NCI-H526 treated with DMSO at 0.1 percent for 48 hours (cell line): ENCODE measurements around the gene DLX2.
"Not testable (repeated sequence)": the region's sequence is repeated elsewhere in the genome, so short reads cannot be mapped to it uniquely, and the experiment has no call there.

Experiments
- DNase-seq: peaks from one replicate; lab custom pipeline; 2025; lab: John Stamatoyannopoulos, UW

The DLX2 gene

DNA sequence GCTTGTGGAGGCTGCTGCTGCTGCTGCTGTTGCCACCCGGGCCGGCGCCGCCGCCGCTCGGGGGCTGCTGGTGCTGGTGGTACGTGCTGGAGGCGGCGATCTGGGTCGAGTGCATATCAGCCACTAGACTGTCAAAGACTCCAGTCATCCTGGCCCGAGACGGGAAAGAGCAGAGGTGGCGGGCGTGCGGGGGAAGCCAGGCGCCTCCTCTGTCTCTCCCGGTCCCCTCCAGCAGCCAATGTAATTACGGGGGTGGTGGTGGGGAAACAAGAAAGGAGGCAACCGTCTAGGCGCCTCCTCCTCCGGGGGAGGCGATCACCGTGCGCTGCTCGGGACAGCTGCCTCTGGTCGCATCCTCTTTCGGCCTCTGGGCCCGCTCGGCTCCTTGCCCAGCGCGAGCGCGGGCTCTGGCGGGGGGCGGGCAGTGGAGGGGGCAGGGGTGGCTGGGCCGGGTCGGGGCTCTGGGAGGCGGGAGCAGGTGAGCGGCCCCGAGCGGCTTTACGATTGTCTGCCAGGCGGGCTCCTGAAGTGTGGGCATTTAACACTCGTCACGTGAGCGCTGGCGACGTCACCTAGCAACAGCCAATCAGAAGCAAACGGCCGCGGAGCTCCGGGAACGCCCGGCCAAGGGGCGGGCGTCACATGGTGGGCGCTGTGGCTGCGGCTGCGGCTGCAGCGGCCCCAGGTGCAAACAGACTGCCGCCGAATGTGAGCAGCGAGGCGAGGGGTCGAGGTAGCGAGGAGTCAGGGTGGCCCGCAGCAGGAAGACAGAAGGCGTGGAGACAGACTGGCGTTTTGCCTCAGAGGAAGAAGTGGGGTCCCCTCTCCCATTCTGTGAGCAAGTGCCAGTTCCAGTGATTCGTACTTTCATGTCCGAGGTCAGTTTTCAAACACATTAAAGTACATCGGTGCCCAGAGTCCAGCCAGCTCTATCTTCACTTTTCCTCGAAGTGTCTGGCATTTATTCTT is at the start of gene DLX2:
DLX2 (minus strand) TSS at position 510 of the 969 bp plus-strand sequence; CDS start at position 148, 362 bp downstream.
- DNase-seq: peak; percentile 96

- DNase-seq: peak; percentile 84
Observed at GRCh38 chr2:172147944-172148650, 45.4 kb upstream of the DLX2 start.

DNA sequence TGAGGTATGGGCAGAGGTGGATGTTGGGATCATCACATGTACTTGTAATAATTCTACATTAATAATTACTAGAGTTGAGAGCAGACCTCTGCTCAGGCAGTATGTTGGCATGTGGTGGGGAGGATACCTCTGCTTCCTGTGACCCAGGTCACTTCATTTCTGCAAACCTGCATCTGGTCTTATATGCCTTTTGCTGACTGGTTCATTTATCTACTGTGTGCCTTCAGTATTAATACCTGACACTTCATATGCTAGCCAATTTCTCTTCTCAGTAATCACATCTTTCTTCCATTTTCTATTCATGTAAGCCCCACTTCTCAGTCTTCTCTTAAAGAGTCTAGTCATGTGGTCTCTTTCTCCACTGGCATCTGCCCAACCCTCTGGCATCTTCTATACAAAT is 41.1 kb upstream of the DLX2 start:
- no peak for DNase-seq

- DNase-seq: not testable (repeated sequence)
Observed at GRCh38 chr2:172138727-172139126, 36.0 kb upstream of the DLX2 start.

DNA sequence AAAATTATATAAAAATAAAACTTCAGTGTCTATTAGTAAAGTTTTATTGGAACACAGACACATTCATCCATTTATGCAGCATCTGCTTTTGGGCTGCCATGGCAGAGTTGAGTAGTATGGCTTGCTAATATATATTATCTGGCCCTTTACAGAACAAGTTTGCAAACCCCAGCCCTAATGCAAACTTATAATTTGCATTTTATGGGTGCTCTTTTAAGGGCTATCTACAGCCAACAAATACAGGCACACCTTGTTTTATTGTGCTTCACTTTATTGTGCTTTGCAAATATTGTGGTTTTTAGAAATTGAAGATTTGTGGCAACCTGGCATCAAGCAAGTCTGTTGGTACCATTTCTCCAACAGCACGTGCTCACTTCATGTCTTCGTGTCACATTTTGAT is 35.2 kb upstream of the DLX2 start:
- DNase-seq: peak; percentile 97

DNA sequence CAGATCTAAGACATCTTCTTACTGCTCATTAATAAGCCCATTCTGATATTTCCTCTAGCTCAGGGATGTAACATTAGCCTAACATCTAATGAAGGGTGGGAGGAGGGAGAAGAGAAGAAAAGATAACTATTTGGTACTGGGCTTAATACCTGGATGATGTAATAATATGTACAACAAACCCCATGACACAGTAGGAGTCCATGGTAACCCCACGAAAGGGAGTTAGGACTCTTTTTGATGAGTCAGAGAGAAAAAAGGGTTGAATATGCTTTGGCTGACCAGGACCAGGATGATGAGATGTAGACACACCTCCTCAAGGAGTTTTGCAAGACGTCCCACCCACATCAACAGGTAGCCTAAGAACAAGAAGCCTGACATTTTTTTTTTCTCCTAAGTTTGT is 34.4 kb upstream of the DLX2 start:
- no peak for DNase-seq

DNA sequence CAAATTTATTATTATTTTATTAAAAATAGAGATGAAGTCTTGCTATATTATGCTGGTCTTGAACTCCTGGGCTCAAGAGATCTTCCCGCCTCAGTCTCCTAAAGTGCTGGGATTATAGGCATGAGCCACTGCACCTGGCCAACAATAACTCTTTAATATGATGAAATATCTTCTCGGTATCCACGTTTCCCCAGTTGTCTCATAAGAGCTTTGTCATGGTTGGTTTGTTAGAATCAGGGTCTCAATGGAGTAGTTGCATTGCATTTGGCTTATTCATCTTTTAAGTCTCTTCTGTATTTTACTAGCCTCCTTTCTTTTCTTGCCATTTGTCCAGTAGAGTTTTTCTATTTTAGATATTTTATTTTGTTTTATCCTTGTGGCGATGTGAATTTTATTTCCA is 32.7 kb upstream of the DLX2 start:
- DNase-seq: no peak

DNA sequence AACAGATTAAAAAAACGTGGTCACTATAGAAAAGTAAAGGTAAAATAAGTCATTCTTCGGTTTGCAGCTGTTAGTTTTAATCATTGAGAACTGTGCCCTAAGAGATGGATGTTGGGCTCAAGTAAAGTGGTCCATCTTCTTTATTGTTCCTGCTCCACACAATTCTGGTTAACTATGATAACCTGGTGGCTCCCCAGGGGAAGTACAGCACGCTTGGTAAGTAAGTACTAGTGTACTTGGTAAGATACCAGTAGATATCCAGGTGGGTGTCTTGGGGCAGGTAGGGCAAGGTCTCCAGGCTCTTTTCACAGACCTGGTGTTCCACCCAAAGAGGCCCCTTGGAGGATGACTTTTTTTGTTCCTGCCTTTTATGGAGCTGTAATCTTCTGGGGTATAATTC is 31.6 kb upstream of the DLX2 start:
- no peak for DNase-seq

DNA sequence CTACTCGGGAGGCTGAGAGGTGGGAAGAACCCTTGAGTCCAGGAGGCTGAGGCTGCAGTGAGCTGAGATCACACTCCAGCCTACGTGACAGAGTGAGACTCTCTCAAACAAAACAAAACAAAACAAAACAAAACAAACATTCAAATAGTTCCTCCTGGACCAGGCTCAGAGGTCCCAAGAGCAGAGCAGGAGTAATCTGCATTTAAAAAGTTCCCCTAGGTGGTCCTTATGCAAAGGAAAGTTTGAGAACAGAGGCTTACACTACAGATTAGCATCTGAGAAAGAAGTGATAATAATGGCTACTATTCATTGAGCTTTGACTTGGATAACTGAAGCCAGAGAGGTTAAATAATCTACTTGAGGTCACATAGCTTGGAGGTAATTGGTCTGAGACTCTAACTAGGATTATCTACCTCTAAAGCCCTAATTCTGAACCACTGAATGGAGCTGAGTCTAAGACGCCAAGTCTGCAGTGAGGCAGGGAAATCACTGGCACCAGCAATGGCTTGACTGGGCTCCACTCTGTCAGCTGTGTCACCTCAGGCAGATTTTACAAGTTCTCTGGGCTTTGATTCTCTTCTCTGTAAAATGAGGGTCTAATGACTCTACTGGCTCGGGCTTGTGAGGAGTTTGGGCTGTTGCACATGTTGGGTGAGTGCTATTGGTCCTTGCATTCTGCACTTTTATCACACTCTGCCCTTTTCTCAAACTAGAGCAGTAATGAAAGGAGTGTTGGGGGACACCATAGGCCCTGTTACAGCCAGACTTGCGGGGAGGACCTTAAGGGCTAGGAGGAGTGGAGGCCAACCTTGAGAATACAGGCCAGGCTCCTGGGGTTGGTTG is 29.2 kb upstream of the DLX2 start:
- DNase-seq: no peak

- DNase-seq: no peak
Observed at GRCh38 chr2:172129404-172129803, 26.7 kb upstream of the DLX2 start.

DNA sequence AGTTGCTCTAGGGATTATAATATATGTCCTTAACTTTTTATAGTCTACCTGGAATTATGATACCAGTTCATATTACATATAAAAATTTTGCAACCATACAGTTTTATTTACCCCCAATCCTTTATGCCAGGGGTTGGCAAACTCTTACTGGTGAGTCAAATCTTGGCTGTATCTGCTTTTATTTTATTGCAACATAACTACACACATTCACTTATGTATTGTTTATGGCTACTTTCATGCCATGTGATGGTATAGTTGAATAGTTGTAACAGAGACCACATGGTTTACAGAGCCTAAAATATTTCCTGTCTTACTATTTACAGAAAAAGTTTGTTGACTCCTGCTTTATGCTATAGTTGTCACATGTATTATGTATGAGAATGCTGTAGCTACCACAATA is 25.8 kb upstream of the DLX2 start:
- no peak for DNase-seq

DNA sequence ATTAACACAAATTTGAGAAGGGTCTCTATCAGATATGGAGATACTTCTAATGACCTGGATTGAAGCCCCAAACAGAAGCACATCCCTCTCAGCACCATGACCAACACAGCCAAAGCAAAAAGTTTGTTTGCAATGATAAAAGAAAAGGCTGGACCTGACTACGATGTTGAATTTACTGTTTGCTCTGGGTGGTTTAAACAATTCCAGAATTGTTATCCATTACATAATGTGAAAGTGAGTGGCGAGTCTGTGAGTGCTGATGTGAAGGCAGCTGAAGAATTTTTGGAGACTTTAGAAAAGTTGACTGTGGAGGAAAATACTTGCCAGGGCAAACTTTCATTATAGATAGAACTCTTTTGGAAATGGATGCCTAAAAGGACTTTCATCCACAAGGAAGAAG is 17.4 kb upstream of the DLX2 start:
- DNase-seq: no peak

- DNase-seq: no peak
Observed at GRCh38 chr2:172119089-172119488, 16.4 kb upstream of the DLX2 start.

DNA sequence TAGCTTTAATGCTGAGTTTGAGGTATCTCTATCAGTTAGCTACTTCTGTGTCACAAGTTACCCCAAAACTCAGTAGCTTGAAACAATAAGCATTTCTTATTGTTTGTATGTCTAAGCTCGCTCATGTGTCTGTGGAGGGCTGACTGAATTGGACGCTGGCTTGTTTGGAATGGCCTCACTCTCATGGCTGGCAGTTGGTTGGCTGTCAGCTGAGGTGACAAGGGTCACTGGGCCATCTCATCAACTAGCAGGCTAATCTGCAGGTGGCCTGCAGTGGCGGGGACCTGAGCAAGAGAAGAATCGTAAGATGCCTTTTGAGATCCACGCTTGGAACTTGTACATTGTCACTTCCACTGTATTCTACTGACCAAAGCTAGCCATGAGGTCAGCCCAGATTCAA is 13.4 kb upstream of the DLX2 start:
- DNase-seq: no peak

DNA sequence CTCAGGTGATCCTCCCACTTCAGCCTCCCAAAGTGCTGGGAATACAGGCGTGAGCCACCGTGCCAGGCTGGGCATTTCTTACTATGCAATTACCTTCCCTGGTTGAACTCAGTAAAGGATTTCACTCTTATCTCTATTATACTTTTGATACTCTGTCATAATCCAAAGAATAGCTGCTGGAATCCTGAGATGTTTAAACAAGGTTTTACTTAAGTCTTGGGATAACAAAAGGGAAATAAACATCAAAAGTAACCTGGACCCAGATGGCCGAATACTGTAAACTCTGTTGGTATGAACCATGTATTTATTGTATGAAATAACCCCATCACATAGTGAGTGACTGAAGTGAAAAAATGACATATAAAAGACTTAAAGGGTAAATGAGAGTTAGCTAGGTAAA is 11.9 kb upstream of the DLX2 start:
- DNase-seq: no peak

DNA sequence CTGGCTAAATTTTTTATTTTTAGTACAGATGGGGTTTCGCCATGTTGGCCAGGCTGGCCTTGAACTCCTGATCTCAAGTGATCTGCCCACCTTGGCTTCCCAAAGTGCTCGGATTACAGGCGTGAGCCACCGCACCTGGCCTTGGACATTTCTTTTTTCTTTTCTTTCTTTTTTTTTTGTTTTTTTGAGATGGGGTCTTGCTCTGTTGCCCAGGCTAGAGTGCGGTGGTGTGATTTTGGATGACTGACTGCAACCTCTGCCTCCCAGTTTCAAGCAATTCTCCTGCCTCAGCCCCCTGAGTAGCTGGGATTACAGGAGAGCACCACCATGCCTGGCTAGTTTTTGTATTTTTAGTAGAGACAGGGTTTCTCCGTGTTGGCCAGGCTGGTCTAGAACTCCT is 11.5 kb upstream of the DLX2 start:
- not testable (repeated sequence) for DNase-seq

- DNase-seq: no peak
Observed at GRCh38 chr2:172113617-172114016, 10.9 kb upstream of the DLX2 start.

- DNase-seq: no peak
Observed at GRCh38 chr2:172109988-172110811, 7.5 kb upstream of the DLX2 start.

- no peak for DNase-seq
Observed at GRCh38 chr2:172109256-172109987, 6.7 kb upstream of the DLX2 start.

GRCh38 chr2:172108587-172108930 is 5.9 kb upstream of the DLX2 start:
- no peak for DNase-seq
